Panc1 (cell line): ENCODE measurements around the gene RBMX. TPM values are rescaled to one million over a fixed set of nuclear protein-coding genes. Genes with fewer than 3 reads are reported as not detected.
"Not testable (repeated sequence)": the region's sequence is repeated elsewhere in the genome, so short reads cannot be mapped to it uniquely, and the experiment has no call there.

Experiments used
- ATAC-seq: fragments of 200-7000 bp; cut with Tn5 transposase; 2 replicates; pipeline ENCODE4 v1.9.1; 2020; ENCODE audit warnings: mild to moderate bottlenecking, moderate library complexity
- BruUV-seq: library from RNA; stranded (reverse); fragments of 400-500 nt; replicated peaks from 2 replicates; lab custom pipeline; 2021; lab: Mats Ljungman, UMichigan
- CTCF ChIA-PET: fragments of 300-600 bp; sonication (Branson Sonifier 250); formaldehyde crosslinking; loops from one replicate; lab custom pipeline; 2022; ENCODE audit warnings: antibody characterized with exemption; lab: Charles Lee
- POLR2A ChIA-PET: fragments of 300-600 bp; sonication (Branson Sonifier 250); formaldehyde crosslinking; loops from one replicate; lab custom pipeline; 2022; ENCODE audit warnings: antibody characterized with exemption; lab: Charles Lee
- DNase-seq: peaks from one replicate; pipeline ENCODE4 v3.0.0-alpha.2; 2010; ENCODE audit warnings: low read depth, low spot score
- H3K27ac ChIP-seq: 2 replicates; pipeline ENCODE4 v1.5.1; 2011; ENCODE audit warnings: mild to moderate bottlenecking, low read length, inconsistent platforms
- H3K27me3 ChIP-seq: fragments of 200-500 bp; sonication (Bioruptor generic); 2 replicates; pipeline ENCODE4 v1.6.0; 2014; ENCODE audit warnings: low read length, inconsistent platforms; ENCODE audit not compliant: control insufficient read depth, insufficient read depth
- H3K36me3 ChIP-seq: fragments of 200-500 bp; sonication (Bioruptor generic); 2 replicates; pipeline ENCODE4 v1.5.1; 2014; ENCODE audit warnings: inconsistent platforms, mild to moderate bottlenecking, low read length, moderate library complexity; ENCODE audit not compliant: control insufficient read depth, insufficient read depth
- H3K4me1 ChIP-seq: 2 replicates; pipeline ENCODE4 v1.5.1; 2011; ENCODE audit warnings: inconsistent platforms, mild to moderate bottlenecking, low read length, moderate library complexity; ENCODE audit not compliant: control insufficient read depth, insufficient read depth
- H3K4me3 ChIP-seq, 2 experiments: 2 replicates each; pipeline ENCODE4 v1.5.1; 2011 to 2012; ENCODE audit warnings: low read depth in 2 of 2, low read length in 2 of 2, mild to moderate bottlenecking in 2 of 2, inconsistent platforms in 1 of 2, moderate library complexity in 1 of 2
- H3K9me3 ChIP-seq: fragments of 200-500 bp; sonication (Bioruptor generic); 2 replicates; pipeline ENCODE4 v1.5.1; 2014; ENCODE audit warnings: low read depth, mild to moderate bottlenecking, inconsistent platforms, low read length, moderate library complexity; ENCODE audit not compliant: control insufficient read depth, insufficient read depth
- CTCF ChIP-seq: fragments of 450-650 bp; IDR thresholded peaks from 2 replicates; pipeline ENCODE4 v1.5.1; 2017; ENCODE audit warnings: mild to moderate bottlenecking
- POLR2AphosphoS5 ChIP-seq: IDR thresholded peaks from 2 replicates; pipeline ENCODE4 v1.6.1; 2012; ENCODE audit warnings: mild to moderate bottlenecking, low read depth, low read length, moderate library complexity
- REST ChIP-seq, 2 experiments: IDR thresholded peaks; 2 replicates each; pipeline ENCODE4 v1.6.1; 2011 to 2012; ENCODE audit warnings: low read depth in 2 of 2, control low read depth in 1 of 2, low read length in 1 of 2, mild to moderate bottlenecking in 1 of 2, moderate library complexity in 1 of 2; ENCODE audit not compliant: insufficient read depth in 1 of 2
- SIN3A ChIP-seq: IDR thresholded peaks from 2 replicates; pipeline ENCODE4 v1.6.1; 2012; ENCODE audit warnings: low read depth, mild to moderate bottlenecking, low read length, moderate library complexity, borderline replicate concordance; ENCODE audit not compliant: insufficient read depth
- TCF7L2 ChIP-seq: IDR thresholded peaks from 2 replicates; pipeline ENCODE4 v1.6.1; 2011; ENCODE audit warnings: mild to moderate bottlenecking, low read depth, low read length, inconsistent platforms
- in situ Hi-C: cut with HindIII; loops from 2 replicates; pipeline ENCODE4 v1.10.0; 2016; ENCODE audit warnings: low sequenced_read_pairs, low pct_unique_long_range_greater_than_20kb
- intact Hi-C: fragments of 100-400 bp; cut with micrococcal nuclease; formaldehyde crosslinking; loops from one replicate; pipeline ENCODE4 v1.10.0; 2022; ENCODE audit not compliant: unreplicated experiment
- total RNA-seq: library from RNA; stranded (reverse); gene quantifications from one replicate; pipeline ENCODE4 v1.2.1, GENCODE V29; 2021; ENCODE audit not compliant: unreplicated experiment

Gene RBMX
- total RNA-seq, 1 experiment from 2014 or later, result 239 TPM

- CTCF ChIA-PET, result no interaction called here
- POLR2A ChIA-PET, result no interaction called here
- Histone ChIP-seq H3K9me3 (no peaks in the 10 kb centered on the region), H3K4me3 (no peak overlapping the region), H3K27me3 (no peaks in the 10 kb centered on the region), H3K4me1 (no peaks in the 10 kb centered on the region; the same call in 1 of the 2 replicates), H3K36me3 (no peaks in the 10 kb centered on the region), H3K27ac (no peak overlapping the region)
- intact Hi-C loops (no loop called here), in situ Hi-C loops (no loop called here)
- no peak for ATAC-seq
- no peak for DNase-seq
- TF ChIP-seq REST (IDR thresholded peaks at IDR 0.05; ENCODE audit: insufficient read depth in 1 of 2, low read depth in 2 of 2, low read length in 1 of 2), result no peak
- TF ChIP-seq TCF7L2, result no peak
- TF ChIP-seq POLR2AphosphoS5, result no peak
- no peak for TF ChIP-seq SIN3A
- no peak for TF ChIP-seq CTCF
- no TSS peak for BruUV-seq
These were observed 18.7 kb upstream of the RBMX start for GRCh38 chrX:136899221-136899620.

GRCh38 chrX:136898752-136899151 lies 18.2 kb upstream of the RBMX start:
- H3K9me3 ChIP-seq, H3K36me3 ChIP-seq, intact Hi-C loops, CTCF ChIA-PET, H3K4me1 ChIP-seq, H3K27ac ChIP-seq, H3K4me3 ChIP-seq, ATAC-seq, H3K27me3 ChIP-seq, DNase-seq, POLR2A ChIA-PET, in situ Hi-C loops, BruUV-seq: not testable (repeated sequence)

- Histone ChIP-seq H3K9me3 (no peaks in the 10 kb centered on the region), H3K27ac (no peak overlapping the region), H3K27me3 (no peaks in the 10 kb centered on the region), H3K4me3 (no peak overlapping the region), H3K4me1 (no peaks in the 10 kb centered on the region; the same call in 1 of the 2 replicates), H3K36me3 (no peaks in the 10 kb centered on the region)
- no TSS peak for BruUV-seq
- ChIA-PET CTCF (no interaction called here), POLR2A (interaction anchor here (0.7 kb wide), 1 partner anchor 39 kb away, joined by 12 read pairs; no protein-coding TSS in a partner anchor)
- DNase-seq (no peak), ATAC-seq (no peak)
- no peak for TF ChIP-seq POLR2AphosphoS5
- TF ChIP-seq TCF7L2, result no peak
- no peak for TF ChIP-seq REST (IDR thresholded peaks at IDR 0.05; ENCODE audit: insufficient read depth in 1 of 2, low read depth in 2 of 2, low read length in 1 of 2)
- no peak for TF ChIP-seq SIN3A
- no peak for TF ChIP-seq CTCF
- intact Hi-C loops (no loop called here), in situ Hi-C loops (no loop called here)
These were observed 15.8 kb upstream of the RBMX start for GRCh38 chrX:136896121-136896914.
